ENCODE results near the gene PYROXD2.
"Not testable (repeated sequence)": the region's sequence is repeated elsewhere in the genome, so short reads cannot be mapped to it uniquely, and the experiment has no call there.

Gene PYROXD2

GRCh38 chr10:98366062-98366530, 48.9 kb downstream of the PYROXD2 start:
- no peak for DNase-seq (ENCODE audit: low read depth in 2 of 2)

GRCh38 chr10:98365406-98366061, 49.4 kb downstream of the PYROXD2 start:
- DNase-seq (ENCODE audit: low read depth in 2 of 2), result no peak

- no peak for DNase-seq (ENCODE audit: low read depth in 2 of 2)
These were observed 50.4 kb downstream of the PYROXD2 start for GRCh38 chr10:98364432-98365102.

- DNase-seq (ENCODE audit: low read depth in 2 of 2), result no peak
These were observed 51.8 kb downstream of the PYROXD2 start for GRCh38 chr10:98363220-98363619.

- DNase-seq (ENCODE audit: low read depth in 2 of 2), result no peak
These were observed 53.6 kb downstream of the PYROXD2 start for GRCh38 chr10:98361131-98362025.

GRCh38 chr10:98357194-98357822, 57.7 kb downstream of the PYROXD2 start:
- DNase-seq (ENCODE audit: low read depth in 2 of 2), result no peak

- DNase-seq (ENCODE audit: low read depth in 2 of 2), result no peak
These were observed 60.5 kb downstream of the PYROXD2 start for GRCh38 chr10:98354491-98354890.

GRCh38 chr10:98353170-98353569, 61.8 kb downstream of the PYROXD2 start:
- DNase-seq (ENCODE audit: low read depth in 2 of 2), result no peak

- DNase-seq (ENCODE audit: low read depth in 2 of 2), result no peak
These were observed 63.1 kb downstream of the PYROXD2 start for GRCh38 chr10:98351831-98352402.

- DNase-seq (ENCODE audit: low read depth in 2 of 2), result no peak
These were observed 65.5 kb downstream of the PYROXD2 start for GRCh38 chr10:98349508-98349922.

- DNase-seq (ENCODE audit: low read depth in 2 of 2), result no peak
These were observed 68.1 kb downstream of the PYROXD2 start for GRCh38 chr10:98346847-98347246.

- DNase-seq (ENCODE audit: low read depth in 2 of 2), result no peak
These were observed 70.4 kb downstream of the PYROXD2 start for GRCh38 chr10:98344589-98345038.

GRCh38 chr10:98341701-98342100, 73.3 kb downstream of the PYROXD2 start:
- not testable (repeated sequence) for DNase-seq (ENCODE audit: low read depth in 2 of 2)

GRCh38 chr10:98340940-98341310, 74.1 kb downstream of the PYROXD2 start:
- DNase-seq (ENCODE audit: low read depth in 2 of 2), result no peak

- no peak for DNase-seq (ENCODE audit: low read depth in 2 of 2)
These were observed 74.6 kb downstream of the PYROXD2 start for GRCh38 chr10:98340261-98340939.

GRCh38 chr10:98339799-98340198, 75.2 kb downstream of the PYROXD2 start:
- no peak for DNase-seq (ENCODE audit: low read depth in 2 of 2)

GRCh38 chr10:98338896-98339295, 76.1 kb downstream of the PYROXD2 start:
- no peak for DNase-seq (ENCODE audit: low read depth in 2 of 2)

GRCh38 chr10:98338318-98338717, 76.7 kb downstream of the PYROXD2 start:
- no peak for DNase-seq (ENCODE audit: low read depth in 2 of 2)

GRCh38 chr10:98337484-98337883, 77.5 kb downstream of the PYROXD2 start:
- DNase-seq (ENCODE audit: low read depth in 2 of 2), result no peak
